Choroid plexus epithelial cell (primary cell): ENCODE results near the gene PPP2R5C.

ENCODE experiments used
- DNase-seq: peaks from one replicate; pipeline ENCODE4 v3.0.0-alpha.2; 2010; ENCODE audit warnings: low read depth
- H3K4me3 ChIP-seq: 2 replicates; pipeline ENCODE4 v1.5.1; 2011; ENCODE audit warnings: low read depth, mild to moderate bottlenecking, control low read depth, low read length, moderate library complexity
- CTCF ChIP-seq: conservative IDR thresholded peaks from 2 replicates; pipeline ENCODE4 v1.5.1; 2011; ENCODE audit warnings: low read depth, mild to moderate bottlenecking, control low read depth, inconsistent platforms, low read length, moderate library complexity

The PPP2R5C gene

GRCh38 chr14:101900253-101900652 is 138.7 kb downstream of the PPP2R5C start:
- no peak overlapping the region for H3K4me3 ChIP-seq
- no peak for TF ChIP-seq CTCF
- no peak for DNase-seq

GRCh38 chr14:101903111-101903561 is 141.6 kb downstream of the PPP2R5C start:
- DNase-seq: no peak
- H3K4me3 ChIP-seq: no peak overlapping the region
- no peak for TF ChIP-seq CTCF

- TF ChIP-seq CTCF: no peak
- no peak overlapping the region for H3K4me3 ChIP-seq
- DNase-seq: no peak
Measured at GRCh38 chr14:101905614-101906013, 144.1 kb downstream of the PPP2R5C start.

- TF ChIP-seq CTCF: no peak
- no peak overlapping the region for H3K4me3 ChIP-seq
- DNase-seq: no peak
Measured at GRCh38 chr14:101906645-101907044, 145.1 kb downstream of the PPP2R5C start.

GRCh38 chr14:101907619-101908018 is 146.1 kb downstream of the PPP2R5C start:
- TF ChIP-seq CTCF: no peak
- DNase-seq: no peak
- H3K4me3 ChIP-seq: no peak overlapping the region

- no peak overlapping the region for H3K4me3 ChIP-seq
- no peak for TF ChIP-seq CTCF
- no peak for DNase-seq
Measured at GRCh38 chr14:101908795-101909194, 147.3 kb downstream of the PPP2R5C start.

GRCh38 chr14:101909371-101910096 is 148.0 kb downstream of the PPP2R5C start:
- TF ChIP-seq CTCF: no peak
- no peak for DNase-seq
- H3K4me3 ChIP-seq: no peak overlapping the region
